Stimulated activated CD8-positive, alpha-beta memory T cell treated with anti-CD3 and anti-CD28 coated beads, Interleukin-4, amount 100 ng/mL, for 48 hours (primary cell): ENCODE results near the gene PRKCH.
"Not testable (repeated sequence)": the region's sequence is repeated elsewhere in the genome, so short reads cannot be mapped to it uniquely, and the experiment has no call there.

Experiments
- DNase-seq: peaks from one replicate; pipeline ENCODE4 v3.0.0-alpha.2; 2020

Gene PRKCH

GRCh38 chr14:61518403-61518802, 197.0 kb downstream of the PRKCH start:
- no peak for DNase-seq

- no peak for DNase-seq
Measured at GRCh38 chr14:61519106-61519505, 197.7 kb downstream of the PRKCH start.

DNA sequence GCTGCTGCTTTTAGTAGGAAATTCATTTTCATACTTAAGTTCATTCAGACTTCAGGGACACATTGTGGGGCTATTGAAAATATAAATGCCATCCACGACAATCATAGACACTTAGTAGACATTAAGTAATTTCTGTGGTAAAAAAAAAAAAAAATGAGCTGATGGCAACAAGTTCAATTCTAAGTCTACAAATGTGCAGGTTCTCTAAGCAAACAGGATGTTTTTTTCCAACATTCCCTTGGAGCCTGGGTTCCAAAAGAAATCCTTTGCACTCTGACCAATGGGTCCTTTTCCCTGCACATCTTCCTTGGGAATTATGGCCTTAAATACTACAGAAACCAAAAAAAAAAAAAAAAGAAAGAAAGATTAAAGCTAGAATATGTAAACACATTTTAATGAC, 198.4 kb downstream of the PRKCH start:
- DNase-seq, result no peak

DNA sequence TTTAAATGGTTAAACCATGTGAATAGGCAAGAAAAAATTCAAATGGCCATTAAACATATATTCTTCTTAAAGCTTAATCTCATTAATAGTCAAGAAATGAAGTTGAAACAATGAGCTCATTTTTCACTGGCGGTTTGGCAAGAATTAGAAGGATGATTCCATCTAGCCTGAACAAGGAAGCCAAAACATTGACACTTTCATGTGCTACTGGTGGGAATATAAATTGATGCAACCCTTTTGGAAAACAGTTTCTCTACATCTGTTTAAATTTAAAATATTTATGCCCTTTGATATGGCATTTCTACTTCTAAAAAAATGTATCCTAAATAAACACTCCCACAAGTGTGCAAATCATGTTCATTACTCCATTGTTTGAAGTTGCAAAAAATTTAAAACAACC, 199.2 kb downstream of the PRKCH start:
- DNase-seq, result no peak

- no peak for DNase-seq
Measured at GRCh38 chr14:61521773-61522172, 200.4 kb downstream of the PRKCH start.

- DNase-seq, result no peak
Measured at GRCh38 chr14:61523751-61524150, 202.4 kb downstream of the PRKCH start.

- no peak for DNase-seq
Measured at GRCh38 chr14:61524211-61524806, 202.9 kb downstream of the PRKCH start.

DNA sequence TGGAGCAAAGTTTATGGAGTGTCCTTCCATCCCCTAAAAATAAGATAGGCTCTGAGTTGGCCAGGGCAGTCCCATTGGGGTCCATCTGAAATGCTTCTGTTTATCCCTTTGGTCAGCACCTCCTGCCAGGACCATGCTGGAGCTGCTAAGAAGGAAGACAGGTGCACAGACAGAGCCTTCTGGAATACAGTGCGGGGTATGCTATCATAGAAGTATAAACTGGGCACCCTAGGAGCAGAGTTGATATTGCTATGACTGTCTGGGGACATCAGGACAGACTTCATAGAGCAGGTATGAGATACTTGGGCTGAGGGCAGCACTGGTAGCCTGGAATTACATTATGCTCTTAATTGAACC, 203.5 kb downstream of the PRKCH start:
- DNase-seq, result no peak

DNA sequence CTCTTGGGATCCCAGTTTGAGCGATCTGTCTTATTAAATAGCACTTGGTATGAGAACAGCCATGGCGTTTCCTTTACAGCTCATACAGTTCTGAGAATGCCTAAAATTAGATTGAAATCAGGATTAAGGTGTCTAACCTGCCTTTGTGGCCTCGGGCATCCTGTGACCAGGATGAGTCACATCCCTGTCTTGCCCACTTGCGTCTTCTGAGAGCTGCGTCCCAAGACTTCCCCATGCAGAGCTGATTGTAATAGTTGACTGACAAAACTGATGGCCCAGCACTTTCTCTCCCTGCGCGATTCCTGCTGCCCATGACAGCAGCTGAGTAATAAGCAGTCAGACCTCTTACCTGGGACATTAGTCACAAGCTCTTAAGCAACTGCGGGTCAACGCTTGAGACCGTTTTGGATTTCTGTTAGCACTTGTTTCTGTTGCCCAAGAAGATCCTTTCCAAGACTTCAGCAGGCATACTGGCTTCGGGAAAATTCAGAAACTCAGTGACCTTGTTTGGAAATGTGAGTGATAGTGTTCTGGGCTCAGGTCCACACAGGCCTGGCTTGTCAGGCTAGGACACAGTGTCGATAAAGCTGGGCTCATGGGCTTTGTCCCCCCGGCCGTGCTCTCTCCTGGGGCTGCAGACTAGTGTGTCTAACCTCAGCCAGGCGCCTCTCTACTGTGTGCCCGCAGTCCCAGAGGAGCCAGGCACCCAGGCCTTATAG, 204.1 kb downstream of the PRKCH start:
- DNase-seq, result peak; percentile 80

DNA sequence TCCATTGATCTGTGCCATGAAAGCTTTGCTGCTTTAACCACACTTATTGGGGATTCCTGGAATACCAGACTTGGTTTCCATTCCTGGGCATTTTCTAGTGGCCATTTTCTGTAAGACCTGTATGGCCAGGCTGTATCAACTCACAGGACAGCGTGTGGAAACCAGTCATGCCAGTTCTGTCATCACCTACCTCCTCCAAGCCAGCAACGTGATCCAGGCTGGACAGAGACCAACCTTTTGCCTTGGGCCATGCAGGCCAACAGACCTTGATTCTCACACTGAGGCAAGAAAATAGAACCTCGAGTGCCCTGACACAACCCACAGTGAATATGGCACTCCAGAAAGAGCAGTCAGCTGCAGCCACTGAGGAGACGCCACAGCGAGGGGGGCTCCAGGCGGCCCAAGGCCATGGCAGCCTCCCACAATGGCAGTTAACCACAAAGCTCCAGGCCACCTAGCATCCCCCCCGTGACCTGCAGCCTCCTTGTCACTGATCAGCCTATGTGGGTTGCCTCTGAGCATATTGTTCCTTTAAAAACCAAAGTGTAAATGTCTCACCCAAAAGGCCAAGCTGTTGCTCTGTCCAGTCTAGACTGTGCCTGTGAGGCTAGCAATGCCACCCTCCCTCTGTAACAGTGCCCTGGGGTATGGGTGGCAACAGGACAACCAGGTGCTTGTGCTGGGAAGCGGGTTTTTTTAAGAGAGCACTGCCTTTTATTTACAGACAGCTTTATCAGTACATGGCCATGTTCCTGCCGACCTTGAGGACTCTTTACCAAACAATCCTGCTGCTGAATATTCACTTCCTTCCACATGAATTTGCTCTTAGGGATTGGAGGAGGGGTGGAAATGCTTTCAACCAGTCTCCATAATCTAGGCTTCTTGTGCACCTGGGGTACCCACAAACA, 205.3 kb downstream of the PRKCH start:
- no peak for DNase-seq

DNA sequence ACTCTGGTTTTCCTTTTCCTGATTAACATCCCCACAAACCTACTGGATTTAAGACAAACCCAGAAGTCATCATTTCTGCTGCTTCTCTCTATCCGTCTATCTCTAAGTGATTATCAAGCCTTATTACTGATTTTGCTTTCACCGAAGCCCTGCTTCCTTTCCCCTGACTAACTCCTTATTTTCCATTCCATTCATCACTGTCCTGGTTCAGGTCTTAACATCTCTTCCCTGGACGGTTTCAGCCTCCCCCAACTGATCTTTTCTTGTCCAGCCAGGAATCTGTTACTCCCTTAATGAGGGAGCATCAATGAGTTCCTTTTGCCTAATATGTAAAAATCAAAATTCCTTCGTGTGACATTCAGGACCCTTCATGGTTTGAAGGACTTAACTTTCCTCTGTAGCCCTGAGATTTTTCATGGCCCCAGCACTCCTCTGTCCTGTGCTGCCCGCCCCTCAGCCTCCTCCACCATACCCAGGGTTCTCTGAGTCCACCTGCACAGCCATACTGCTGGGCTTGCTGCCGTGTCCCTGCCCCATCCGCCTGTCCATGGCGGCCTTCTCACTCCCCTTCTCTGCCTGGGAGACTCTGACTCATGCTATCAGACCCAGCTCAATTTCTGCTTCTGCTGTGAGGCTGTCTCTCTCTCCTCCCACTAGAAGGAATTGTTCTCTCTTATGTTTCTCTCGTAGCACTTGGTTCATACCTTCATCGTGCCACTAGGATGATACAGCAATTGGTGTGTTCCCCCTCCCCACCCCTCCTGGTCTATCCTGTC, 206.1 kb downstream of the PRKCH start:
- no peak for DNase-seq

- DNase-seq, result peak; percentile 66
Measured at GRCh38 chr14:61528591-61529021, 207.2 kb downstream of the PRKCH start.

GRCh38 chr14:61529360-61529759, 208.0 kb downstream of the PRKCH start:
- DNase-seq, result not testable (repeated sequence)

DNA sequence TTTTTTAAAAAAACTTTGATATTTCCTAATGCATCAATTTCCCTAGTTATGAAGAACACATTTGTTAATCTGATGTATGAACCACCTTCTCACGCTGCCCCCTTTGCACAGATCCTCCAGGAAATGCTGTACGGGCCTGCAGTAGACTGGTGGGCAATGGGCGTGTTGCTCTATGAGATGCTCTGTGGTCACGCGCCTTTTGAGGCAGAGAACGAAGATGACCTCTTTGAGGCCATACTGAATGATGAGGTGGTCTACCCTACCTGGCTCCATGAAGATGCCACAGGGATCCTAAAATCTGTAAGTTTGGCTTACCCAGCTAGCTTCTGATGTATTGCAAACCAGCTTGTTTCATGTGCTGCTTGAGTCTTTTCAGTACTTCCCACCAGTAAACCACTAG, 208.9 kb downstream of the PRKCH start:
- no peak for DNase-seq

DNA sequence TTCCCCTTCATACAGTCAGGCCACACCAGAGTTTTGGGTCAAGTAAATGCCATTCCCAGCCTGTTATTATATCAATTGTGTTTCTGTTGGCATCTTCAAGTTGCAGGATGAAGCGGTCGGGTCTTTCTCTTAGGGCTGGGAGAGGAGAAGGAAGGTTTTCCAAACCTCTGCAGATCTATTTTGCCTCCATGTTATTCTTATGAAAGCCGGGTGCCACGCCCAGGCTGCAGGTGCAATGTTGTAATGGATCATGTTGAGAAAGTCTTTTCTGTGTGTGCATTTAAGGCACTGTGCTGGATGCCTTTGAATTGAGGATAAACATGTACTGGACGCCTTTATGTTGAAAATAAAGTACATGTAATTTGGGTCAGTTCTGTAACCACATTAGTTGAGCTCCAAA, 209.5 kb downstream of the PRKCH start:
- DNase-seq, result no peak

GRCh38 chr14:61531465-61532122, 210.2 kb downstream of the PRKCH start:
- no peak for DNase-seq

GRCh38 chr14:61532123-61532505, 210.7 kb downstream of the PRKCH start:
- no peak for DNase-seq

- DNase-seq, result no peak
Measured at GRCh38 chr14:61532763-61533162, 211.4 kb downstream of the PRKCH start.

GRCh38 chr14:61533513-61534255, 212.3 kb downstream of the PRKCH start:
- DNase-seq, result no peak

DNA sequence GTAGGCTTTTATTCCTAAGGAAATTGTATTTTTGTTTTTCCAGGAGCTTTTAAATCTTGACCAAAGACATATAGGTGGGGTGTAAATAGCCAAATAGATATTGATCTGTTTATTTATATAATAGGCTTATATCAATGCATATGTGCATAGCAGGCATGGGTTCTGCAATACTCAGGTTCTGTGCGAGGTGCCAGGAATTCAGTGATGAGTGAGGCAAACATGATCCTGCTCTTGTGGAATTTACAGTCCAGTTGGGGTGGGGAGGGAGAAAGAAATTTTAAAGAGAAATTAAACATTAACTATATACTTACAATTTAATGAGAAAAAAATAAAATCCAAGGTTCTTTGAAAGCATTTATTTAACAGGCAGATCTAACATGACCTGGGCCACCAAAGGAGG, 213.7 kb downstream of the PRKCH start:
- DNase-seq, result no peak

DNA sequence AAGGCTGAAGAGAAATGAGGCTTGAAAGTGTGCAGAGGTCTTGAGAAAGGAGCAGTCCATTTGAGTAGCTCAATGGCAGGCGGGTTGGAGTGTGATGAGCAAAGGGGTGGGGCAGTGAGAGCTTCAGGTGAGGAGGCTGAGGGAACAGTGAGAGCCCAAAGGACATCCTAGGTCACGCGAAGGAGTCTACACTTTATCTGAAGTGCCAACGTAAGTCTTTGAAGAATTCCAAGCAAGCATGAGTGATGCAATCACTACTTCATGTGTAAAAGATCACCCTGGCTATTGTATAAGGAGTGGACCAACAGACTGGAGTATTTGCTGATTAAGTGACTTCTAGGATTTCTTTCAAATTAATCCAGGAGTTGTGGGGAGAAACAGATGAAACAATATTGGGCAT, 214.1 kb downstream of the PRKCH start:
- DNase-seq, result no peak
